HG03175 (cell line): ENCODE results near the gene U2AF1L4.

ENCODE experiments used
- ATAC-seq: cut with Tn5 transposase; IDR thresholded peaks from one replicate; pipeline ENCODE4 v1.9.1; 2021; ENCODE audit warnings: mild to moderate bottlenecking, moderate library complexity; ENCODE audit not compliant: unreplicated experiment

Gene U2AF1L4

DNA sequence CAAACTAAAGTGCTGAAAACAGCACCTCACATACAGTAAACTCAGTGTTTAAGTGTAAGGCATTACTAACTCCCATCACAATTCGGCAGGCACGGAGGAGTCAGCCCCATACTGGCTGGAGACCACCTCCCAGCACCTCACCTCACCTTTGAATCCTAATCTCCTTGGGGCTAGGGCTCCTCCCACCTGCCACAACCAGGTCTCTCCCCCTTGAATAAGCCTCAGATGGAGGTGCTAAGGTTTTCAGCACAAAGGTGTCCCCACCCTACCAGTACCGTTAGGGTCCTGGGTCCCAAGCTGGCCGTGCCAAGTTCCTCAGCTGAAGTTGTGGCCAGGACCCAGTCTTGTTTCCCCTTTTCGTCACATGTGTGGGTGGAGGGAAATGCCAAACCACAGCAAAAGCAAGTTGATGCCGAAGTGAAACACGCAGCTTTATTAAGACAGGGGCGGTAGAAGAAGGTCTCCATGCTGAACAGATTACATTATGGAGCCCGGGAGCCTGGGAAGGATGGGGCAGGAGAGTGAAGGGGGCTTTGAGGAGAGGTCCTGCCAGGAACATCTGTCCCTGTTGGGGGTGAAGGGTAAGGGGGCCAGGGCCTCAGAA lies 3.0 kb downstream of the U2AF1L4 start, which contains the start of gene IGFLR1:
TSS of gene IGFLR1 (minus strand) at position 332 of the 604 bp plus-strand sequence. CDS start 1,272 bp downstream, outside the sequence.
- no peak for ATAC-seq

- no peak for ATAC-seq
Measured at GRCh38 chr19:35741203-35741515, 4.1 kb downstream of the U2AF1L4 start.

DNA sequence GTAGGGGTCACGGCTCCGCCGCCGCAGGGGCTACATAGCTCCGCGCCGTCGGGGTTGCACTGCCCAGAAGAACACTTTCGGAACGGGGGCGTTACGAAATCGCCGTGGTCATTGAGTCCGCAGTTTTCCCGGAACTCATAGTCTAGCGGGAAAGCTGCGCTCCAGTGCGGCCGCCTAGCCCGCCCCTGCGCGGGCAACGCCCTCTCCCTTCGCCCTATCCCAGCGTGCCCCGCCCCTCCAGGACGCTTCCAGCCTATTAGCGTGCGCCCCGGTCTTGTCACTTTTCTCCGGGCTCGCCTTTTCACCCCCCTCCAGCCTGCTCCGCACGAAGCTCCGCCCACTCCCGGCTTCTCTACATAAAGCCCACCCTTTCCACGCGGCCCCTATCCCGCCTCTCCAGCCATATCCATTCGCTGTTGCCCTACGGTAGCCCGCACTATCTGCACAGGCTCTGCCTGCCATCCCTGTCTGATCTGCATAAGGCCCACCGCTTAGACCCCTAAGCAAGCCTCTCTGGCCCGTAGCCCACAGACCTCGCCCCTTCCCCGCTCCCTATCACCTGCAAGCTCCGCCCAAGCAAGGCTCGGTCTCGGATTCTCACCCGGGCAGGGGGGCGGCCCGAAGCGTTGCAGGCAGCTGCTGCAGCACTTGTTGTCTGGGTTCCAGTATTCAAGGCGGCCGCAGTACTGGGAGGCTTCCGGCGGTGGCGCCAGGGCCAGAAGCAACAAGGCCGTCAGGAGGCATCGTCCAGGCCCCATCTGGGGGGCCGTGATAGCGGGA lies 4.6 kb downstream of the U2AF1L4 start:
- peak; percentile 55 for ATAC-seq

DNA sequence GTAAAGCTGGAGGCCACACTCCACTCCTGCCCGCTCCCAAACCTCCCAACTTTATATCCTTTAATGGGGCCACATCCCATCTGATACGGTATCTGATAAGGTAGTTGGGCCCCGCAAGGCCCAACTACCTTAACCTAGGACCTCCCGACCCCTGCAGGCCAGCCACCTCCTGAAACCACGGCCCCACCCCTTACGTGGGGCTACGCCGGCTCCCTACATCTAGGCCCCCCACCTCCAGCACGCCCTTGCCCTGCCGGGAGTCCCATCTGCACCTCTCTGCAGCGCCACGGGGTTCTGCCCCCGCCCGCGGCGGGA lies 5.2 kb downstream of the U2AF1L4 start:
- ATAC-seq: peak; percentile 13

- no peak for ATAC-seq
Measured at GRCh38 chr19:35739275-35740107, 5.7 kb downstream of the U2AF1L4 start.

DNA sequence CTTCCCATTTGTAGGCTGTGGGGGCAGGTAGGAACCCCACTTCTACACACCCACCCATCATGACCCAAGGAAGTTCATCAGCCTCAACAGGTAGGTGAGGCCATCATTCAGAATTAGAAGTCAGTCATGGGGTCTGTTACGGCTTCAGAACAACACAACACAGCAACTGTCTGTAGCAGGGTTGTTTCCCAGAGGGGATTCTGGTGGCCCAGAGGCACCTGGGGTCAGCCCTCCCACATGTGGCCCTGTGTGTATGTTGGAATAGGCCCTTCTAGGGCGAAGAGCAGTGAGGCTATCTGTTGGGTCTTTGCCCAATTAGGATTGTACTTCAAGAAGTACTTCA lies 6.4 kb downstream of the U2AF1L4 start:
- no peak for ATAC-seq

GRCh38 chr19:35738021-35738886 lies 7.0 kb downstream of the U2AF1L4 start:
- ATAC-seq: no peak

DNA sequence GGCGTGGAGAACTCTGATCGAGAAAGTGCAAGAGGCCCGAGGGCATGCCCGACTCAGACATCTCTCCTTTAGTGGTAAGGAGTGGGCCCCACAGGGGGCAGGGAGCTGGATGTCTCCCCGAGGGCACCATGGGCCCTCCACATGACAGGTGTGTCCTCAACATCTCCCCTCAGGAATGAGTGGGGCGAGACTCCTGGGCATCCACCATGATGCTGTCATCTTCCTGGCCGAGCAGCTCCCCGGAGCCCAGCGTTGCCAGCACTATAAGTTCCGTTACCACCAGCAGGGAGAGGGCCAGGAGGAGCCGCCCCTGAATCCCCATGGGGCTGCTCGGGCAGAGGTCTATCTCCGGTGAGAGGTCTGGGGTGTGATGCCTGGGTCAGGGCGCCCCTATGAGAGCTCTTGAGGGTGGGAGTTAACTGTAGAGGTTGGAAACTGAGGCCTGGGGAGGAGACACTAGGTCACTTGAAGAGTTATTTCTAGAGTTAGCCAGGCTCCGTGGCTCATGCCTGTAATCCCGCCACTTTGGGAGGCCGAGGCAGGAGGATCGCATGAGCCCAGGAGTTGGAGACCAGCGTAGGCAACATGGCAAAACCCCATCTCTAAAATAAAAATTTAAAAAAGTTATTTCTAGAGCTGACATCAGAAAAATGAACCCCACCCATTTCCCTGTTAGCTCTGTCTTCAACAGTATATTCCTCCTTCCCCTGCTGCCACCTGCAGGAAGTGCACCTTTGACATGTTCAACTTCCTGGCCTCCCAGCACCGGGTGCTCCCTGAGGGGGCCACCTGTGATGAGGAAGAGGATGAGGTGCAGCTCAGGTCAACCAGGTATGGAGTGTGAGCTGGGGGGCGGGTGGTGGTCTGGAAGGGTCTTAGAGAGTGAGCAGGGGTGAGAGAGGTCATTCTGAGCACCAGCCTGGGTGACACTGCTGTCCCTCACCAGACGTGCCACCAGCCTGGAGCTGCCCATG lies 8.0 kb downstream of the U2AF1L4 start:
- no peak for ATAC-seq

DNA sequence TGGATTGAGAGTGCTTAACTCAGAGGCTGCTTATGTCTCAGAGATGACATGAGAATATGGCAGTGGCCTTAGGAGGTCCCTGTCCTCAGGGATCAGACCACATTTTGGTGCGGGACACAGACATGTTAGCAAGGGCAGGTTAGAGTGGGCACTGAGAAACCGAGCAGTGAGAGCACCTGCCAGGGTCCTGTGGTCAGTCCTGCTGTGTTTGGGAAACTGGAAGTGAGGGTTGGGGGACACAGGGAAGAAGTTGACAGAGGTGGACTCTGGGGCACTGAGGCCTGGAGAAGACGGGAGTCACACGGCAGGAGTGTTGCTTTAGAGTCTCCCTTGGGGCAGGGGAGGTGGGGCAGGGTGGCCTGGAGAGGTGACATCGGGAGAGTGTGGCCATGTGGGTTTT lies 10.3 kb downstream of the U2AF1L4 start:
- no peak for ATAC-seq

DNA sequence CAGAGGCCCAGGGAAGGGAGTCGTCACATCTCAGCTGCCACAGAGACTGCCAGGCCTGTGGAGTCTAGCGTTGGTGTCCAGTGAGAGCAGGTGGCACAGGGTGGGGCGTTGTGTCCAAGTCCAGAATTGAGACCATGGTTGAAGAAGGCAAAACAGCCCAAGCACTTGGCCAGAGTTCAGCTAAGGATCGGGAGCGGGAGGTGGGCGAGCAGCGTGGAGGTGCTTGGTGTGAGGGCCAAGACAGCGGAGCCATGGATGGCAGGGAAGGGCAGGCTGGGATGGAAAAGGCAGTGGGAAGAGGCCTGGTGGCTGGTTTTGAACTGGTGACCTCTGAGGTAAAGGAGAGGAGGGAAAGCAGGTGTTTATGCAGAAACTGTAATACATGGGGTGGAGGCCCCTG lies 10.9 kb downstream of the U2AF1L4 start:
- ATAC-seq: no peak

DNA sequence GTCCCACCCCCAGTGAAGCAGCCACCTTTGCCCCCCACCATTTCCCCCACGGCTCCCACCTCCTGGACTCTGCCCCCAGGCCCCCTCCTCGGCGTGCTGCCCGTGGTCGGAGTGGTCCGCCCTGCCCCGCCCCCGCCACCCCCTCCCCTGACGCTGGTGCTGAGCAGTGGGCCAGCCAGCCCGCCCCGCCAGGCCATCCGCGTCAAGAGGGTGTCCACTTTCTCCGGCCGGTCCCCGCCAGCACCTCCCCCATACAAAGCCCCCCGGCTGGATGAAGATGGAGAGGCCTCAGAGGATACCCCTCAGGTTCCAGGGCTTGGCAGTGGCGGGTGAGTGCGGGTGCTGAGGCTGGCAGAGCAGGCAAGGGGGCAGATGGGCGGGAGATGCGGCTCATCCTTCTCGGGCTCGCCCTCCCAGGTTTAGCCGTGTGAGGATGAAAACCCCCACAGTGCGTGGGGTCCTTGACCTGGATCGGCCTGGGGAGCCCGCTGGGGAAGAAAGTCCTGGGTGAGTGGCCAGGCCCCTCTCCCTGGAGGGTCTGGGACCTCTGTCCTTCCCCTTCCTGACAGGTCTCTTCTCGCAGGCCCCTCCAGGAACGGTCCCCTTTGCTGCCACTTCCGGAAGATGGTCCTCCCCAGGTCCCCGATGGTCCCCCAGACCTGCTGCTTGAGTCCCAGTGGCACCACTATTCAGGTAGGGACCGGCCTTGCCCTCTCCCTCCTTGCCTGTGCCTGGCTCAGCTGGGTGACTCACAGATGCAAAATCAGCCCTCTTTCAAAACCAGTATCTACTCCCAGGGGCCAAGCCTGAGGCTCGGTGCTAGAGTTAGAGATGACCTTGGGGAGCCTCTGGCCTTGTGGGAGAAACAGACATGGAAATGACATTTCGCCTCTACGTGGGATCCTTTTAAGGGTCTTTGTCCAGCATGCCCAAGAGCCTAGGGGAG lies 11.8 kb downstream of the U2AF1L4 start:
- ATAC-seq: no peak

- no peak for ATAC-seq
Measured at GRCh38 chr19:35732540-35733179, 12.6 kb downstream of the U2AF1L4 start.

DNA sequence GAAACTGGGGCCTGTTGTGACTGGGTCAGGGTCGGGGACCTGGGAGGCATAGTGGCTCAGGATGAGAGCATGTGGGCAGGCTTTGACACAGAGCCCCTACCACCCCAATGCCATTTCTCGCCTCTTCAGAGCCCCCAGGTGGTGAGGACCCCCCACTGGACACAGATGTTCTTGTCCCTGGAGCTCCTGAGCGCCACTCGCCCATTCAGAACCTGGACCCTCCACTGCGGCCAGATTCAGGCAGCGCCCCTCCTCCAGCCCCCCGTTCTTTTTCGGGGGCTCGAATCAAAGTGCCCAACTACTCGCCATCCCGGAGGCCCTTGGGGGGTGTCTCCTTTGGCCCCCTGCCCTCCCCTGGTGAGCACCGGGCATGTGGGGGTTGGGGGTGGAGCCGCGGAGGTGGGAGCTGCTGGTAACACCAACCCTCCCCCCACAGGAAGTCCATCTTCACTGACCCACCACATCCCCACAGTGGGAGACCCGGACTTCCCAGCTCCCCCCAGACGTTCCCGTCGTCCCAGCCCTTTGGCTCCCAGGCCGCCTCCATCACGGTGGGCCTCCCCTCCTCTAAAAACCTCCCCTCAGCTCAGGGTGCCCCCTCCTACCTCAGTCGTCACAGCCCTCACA lies 13.3 kb downstream of the U2AF1L4 start:
- ATAC-seq: no peak

- no peak for ATAC-seq
Measured at GRCh38 chr19:35731353-35731752, 13.9 kb downstream of the U2AF1L4 start.

GRCh38 chr19:35730326-35730725 lies 14.9 kb downstream of the U2AF1L4 start:
- ATAC-seq: no peak

DNA sequence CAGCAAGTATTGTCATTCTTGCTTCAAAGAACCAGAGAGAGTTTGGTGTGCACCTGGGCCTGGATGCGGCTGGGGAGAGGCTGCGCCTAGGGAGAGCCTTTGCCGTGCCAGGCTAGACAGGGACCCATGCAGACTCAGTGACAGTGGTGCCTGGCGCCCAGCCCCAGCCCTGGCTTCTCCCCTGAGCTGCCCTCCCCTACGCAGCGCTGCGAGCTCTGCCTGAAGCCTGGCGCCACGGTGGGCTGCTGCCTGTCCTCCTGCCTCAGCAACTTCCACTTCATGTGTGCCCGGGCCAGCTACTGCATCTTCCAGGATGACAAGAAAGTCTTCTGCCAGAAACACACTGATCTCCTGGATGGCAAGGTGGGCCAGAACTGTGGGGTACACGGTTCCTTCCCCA lies 15.5 kb downstream of the U2AF1L4 start:
- ATAC-seq: no peak

DNA sequence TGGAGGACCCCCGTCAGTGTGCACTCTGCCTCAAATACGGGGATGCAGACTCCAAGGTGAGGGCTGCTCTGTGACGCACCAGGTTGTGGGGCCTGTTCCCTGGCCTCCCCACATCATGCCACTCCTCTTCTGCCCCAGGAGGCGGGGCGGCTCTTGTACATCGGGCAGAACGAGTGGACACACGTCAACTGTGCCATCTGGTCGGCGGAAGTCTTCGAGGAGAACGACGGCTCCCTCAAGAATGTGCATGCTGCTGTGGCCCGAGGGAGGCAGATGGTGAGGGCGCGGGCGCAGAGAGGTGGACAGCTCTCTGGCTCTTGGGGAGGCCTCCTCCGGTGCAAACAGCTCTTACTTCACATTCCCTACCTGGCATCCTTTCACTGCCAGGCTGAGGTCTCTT lies 16.2 kb downstream of the U2AF1L4 start:
- ATAC-seq: no peak
